HK-2 (cell line): Measurements from ENCODE around the gene ITPK1.
"Not testable (repeated sequence)": the region's sequence is repeated elsewhere in the genome, so short reads cannot be mapped to it uniquely, and the experiment has no call there.

Experiments used
- DNase-seq: peaks from one replicate; pipeline ENCODE4 v3.0.0-alpha.2; 2018; ENCODE audit not compliant: unreplicated experiment

ITPK1 gene

DNA sequence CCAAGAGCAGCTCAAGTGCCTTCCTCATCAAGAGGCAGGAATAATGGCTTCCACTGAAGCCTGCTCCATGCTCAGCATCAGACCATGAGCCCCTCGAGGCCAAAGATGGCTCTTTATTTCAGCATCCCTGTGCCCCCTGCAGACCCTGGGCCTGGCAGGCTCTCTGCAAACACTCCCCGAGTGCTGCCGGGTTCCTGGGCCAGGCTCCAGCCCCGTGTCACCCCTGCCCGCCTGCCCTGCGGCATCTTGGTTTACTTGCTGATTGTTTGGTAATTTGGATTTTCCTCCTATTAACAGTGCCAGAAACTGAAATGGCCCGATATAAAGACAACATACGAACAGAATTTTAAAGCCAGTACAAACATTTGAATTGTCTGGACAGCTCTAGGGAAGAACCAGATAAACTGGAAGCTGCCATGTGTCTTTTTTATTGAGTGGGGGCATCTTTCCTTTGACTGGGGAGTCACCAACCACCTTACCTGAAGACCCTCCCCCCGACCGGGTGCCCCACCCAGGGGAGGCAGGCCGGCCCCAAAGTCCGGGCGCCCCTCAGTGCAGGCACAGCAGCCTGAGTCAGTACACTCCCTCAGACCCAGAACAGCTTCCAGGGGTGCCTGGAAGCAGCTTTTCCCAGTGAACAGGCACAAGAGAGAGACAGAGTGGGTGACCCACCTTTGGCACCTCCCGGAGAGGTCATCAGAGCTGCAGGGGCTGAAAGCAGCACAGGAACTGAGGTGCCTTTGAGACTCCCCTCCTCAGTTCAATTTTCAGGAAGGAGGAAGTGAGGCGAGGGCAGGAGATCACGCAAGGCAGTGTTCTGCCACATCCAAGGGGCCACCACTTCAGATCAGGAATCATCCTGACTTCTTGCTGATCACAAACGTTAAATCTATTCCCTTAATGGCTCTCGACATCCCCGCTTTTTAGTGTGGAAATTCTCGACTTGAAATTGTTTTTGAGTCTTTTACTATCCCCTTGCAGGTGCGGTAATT is 30.6 kb downstream of the ITPK1 start:
- no peak for DNase-seq

DNA sequence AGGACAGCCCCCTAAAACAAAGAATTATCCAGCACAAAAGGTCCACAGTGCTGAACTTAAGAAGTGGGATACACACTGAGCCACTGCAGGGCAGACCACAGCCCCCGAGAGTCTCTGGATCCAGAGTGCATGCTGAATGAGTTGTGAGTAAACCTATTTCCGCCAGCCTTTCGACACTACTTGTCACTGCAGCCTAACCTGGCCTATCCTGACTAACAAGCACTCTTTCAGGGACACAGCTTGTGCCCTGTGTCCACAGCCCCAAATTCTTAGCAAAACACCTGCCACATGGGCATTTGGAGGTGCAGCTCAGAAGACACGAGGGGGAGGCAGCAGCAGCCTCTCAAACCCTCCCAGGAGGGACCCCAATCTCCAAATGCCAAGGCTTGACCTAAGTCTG is 31.3 kb downstream of the ITPK1 start:
- no peak for DNase-seq

DNA sequence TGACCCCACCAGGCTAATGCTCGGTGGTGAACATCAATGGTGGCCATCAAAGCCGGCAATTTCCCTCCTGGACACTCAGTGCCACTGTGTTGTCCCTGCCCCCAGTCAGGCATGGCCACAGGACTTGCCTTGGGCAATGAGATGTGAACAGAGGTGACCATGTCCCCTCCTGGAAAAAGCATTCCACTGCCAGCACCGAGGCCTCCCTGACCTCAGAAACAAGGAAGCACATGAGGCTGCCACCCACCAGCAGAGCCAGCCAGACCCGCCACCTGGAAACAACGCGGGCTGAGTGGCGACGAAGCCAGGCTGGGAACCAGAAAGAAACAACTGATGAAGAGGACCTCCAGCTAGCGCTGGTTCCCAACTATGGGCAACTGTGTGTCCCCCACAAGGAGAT is 31.8 kb downstream of the ITPK1 start:
- no peak for DNase-seq

DNA sequence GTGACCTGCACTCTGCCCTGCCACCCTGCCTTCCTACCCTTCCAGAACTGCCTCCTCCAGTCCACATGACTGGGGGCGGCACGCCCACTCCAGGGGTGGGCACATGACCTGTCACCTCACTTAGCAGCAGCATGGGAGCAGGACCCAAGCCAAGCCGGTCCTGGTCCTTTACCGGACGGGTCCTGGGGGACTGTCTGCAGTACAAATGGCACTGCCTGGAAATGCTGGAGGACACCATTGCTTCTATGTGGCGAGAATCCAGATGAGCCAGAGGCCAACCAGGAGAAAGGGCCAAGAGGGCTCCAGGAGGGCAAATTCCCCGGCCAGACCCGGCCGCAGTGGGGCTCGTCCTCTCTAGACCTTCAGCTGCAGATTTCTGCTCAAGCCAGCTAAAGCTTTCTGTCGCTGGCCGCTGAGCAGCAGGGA is 33.1 kb downstream of the ITPK1 start:
- DNase-seq, result no peak

DNA sequence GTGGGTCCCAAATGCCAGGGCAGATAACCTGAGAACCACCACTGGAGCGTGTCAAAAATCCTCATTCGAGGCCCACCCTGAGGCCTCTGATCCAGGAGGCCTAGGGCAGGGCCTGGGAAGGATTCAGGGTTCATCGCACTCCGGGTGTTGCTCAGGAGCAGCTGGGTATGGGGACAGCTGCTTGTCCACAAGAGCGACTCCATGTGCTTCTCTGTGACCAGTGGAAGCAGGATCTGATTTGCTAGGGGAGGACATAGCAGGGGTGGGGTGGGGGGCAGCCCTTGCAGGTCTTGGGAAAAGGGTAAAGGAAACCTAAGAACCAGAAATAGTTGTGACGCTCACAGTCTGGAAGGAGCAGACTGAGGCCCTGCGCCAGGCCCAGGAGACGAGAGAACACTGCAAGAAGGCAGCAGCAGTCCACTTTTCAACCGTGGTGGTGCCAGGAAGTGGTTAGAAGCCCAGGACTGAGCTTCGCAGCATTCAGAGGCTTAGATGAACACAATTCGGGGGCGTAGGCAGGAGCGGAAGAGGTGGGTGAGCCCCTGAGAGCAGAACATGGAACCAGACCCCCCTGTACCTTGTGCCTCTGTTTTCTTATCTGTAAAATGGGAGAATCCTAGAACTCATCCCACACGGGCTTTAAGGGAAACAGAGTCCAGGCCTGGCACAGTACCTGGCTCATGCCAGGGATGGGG is 33.7 kb downstream of the ITPK1 start:
- DNase-seq, result no peak

DNA sequence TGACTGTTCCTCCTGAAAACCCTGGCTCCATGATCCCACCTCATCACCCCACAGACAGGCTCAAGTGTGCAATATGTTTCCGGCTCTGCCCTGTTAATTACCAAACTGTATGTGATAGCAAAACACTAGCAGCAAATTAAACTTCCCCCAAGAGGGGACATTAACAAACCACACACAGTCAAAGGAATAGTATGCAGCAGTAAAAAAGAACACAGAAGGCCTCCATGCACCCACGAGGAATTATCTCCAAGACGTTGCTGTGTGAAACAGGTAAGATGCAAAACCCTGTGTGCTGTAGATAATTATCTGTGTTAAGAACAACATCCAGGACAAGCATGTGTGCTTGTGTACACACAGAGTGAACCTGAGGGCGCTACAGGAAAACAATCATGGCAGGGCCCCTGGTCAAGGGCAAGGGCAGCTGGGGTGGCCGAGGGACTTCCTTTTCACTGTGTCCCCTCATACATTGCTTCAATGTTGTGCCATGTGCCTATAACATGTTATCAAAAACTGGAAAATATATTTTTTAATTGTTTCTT is 35.8 kb downstream of the ITPK1 start:
- no peak for DNase-seq

DNA sequence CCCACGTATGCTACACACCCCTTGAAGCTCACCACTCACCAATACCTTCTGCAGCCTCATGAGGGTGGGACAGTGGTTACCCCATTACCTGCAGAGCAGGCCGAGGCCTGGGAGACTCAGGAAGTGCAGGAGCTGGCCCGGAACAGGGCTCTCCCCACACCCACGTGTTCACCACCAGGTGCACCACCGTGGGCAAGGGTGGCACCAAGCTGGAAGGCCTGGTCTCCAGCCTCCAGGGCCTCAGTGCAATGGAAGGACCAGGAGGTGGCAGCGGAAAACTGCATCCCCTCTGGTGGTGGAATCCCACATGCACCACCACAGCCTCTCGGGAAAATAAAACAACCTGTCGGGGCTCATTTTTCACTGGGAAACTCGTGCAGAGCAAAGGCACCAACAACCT is 36.4 kb downstream of the ITPK1 start:
- no peak for DNase-seq

DNA sequence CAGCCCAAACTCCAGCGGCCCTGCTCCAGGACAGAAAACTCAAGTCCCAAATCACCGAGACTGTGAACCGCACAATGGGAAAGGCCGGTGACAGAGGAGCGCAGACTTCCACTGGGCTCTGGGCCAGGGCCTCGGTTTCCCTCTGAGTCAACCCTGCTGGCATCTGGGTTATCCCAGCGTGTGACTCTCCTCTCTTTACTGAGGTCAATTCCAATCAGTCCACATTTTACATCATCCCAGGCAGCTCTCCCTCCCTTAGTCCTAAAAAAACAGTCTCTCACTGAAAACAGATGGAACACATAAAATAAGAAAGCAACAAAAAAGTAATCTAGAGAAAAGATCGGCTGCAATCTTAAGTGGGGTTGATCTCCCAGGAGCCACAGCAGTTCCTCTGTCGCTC is 36.9 kb downstream of the ITPK1 start:
- DNase-seq, result no peak

DNA sequence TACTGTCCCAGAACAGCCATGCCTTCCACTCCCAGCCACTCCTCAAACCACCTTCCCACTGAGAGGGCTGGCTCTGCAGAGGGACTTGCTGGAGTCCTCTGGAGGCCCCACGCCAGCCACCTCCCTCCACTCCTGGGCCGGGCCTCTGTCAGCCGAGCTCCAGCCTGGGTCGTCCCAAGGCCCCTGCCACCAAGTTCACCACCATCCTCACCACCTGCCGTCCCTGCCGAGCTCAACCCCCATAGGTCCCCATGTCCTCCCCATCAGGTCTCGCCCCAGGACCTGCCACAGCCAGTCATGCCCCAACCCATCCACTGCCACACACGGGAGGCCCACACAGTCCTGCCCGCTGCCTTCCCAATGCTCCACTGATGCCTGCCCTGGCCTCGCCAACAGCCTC is 39.0 kb downstream of the ITPK1 start:
- DNase-seq, result no peak

DNA sequence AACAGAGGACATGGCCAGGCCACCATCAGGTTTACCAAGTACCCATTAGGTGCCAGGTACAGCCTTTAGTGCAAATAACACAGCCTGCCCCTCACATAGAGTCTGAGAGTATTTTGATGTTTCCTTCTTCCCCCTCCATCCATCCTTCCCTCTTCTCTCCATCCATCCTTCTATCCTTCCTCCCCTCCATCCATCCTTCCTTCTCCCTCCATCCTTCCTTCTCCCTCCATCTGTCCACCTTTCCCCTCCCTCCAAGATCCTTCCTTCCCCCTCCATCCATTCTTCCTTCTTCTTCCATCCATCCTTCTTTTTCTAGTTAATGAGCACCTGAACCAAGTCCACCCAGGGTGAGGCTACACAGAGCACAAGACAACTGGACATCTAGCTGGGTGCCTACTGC is 39.8 kb downstream of the ITPK1 start:
- DNase-seq, result no peak

DNA sequence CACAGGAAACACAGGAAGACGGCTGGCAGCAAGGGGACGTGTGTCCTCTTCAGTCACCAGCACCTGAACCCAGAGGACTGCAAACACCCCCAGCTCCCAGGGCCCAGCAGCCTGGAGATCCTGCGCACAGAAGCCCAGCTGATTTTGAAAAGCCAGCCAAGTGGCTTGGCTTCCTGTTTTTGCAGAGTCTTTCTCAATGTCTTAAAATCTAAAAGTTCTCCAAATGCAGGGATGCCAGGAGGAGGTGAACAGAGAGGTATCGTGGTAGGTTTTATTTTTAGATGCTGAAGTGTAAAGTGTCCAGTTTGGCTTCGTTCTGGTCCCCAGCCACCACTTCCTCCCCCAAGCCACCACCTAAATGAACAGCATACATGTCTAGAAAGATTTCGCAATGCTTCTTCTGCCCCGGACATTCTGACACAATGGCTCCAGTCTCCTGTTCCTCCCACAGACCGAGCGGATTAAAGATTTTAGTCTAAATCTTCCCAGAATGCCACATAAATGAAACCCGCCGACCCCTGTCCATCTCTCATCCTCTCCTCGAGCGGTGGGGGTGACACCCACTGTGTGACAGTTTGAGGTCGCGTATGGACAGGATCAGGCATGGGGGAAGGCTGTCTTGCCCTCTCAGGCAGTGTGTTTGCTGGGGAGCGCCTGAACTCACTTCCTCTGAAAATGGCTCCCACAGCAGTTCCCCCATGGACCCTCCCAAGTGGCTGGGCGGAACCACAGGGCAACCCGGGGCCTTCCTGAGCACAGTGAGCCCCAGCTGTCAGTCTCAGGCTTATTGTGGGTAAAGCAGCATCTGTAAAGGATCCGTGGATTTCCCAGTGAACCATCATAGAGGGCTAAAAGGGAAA is 41.6 kb downstream of the ITPK1 start:
- no peak for DNase-seq

DNA sequence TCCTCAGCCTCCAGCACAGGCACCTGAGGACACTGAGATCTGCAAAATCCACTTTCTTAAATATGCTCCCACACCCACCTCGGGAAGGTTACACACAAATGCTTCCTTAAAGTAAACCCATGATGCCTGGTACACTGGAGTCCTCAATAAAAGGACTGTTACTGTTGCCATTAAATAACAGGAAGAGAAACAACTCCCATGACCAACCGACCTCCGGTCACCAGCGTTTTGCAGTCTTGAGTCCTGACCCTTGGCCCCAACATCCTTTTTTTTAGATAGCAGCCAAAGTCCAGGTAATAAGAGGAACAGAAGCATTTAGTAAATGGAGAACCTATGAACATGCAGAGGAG is 42.4 kb downstream of the ITPK1 start:
- DNase-seq, result no peak

DNA sequence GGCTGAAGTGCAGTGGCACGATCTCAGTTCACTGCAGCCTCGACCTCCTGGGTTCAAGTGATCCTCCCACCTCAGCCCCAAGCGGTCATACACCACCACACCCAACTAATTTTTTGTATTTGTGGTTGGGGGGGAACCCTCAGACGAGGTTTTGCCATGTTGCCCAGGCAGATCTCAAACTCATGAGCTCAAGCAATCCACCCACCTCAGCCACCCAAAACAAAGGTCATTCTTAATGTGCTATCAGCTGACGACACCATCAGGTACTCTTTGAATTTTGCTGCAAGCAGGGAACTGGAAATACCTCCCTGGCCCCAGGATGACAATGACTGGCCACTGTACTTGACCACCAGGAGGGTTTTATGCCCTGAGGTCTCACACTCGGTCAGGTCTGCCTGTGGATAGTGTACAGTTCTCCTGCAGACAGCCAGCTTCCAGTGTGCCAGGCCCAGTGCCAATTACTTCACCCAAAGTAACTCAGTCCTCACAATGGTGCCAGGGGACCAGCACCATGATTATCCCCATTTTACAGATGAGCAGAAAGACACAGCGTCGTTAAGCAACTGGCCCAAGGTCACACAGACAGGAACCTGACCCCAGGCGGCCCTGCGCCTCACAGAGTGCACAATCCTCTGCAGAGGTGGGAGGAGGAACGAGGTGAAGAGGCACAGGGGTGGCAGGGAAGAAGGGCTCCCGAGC is 42.9 kb downstream of the ITPK1 start:
- DNase-seq, result no peak

DNA sequence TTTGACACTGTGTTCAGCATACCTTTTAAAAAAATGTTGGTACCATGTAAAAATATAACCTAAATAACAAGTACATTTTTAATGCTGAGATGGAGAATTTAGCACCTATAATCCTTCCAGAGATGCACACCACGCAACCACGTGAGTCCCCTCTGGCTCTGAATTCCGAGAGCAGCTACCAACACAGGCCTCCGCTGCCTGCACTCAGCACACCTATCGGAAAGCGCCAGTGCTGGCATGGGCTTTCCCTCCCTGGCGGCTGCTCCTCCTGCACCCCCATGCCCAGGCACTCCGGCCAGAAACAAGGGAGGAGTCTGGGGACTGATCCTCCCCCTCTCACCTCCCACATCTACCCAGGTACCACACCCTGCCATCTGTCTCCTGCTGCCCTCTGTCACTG is 47.0 kb downstream of the ITPK1 start:
- DNase-seq, result no peak

DNA sequence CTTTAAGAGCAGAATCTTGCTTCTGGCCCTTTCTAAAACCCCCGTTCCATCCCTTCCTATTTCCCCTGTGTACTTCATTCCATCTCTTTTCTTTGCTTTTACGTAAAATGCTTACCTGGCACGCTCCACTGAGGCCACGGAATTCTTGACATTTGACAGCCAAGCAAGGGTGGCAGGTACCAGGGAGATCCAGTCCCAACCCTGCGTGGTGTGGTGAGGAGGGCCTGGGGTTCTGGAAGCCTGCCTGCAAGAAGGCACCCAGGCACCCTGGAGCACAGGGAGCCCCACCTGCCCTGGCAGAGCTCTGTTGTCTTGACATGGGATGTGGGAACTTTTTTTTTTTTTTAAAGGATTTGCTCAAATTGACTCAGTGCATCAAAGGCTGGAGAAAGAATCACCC is 48.6 kb downstream of the ITPK1 start:
- DNase-seq, result no peak

DNA sequence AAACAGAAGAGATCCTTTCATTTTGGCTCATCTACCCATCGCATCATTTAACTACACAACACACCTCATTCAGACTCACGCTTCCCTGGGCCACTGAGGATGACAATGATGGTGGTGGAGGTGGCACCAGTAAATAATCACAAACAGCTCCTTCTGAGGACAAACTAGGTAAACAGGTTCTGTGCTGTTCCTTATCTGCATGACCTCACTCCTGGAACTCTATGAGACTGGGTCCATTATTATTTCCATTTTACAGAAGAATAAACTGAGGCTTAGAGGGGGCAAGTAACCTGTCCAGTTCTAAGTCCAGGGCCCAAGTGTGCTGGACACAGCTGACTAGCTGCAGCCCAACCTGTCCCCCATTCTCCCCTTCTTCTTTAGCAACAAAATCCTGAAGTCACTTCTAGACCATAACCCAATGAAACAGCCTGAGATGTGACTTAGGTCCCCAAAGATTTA is 50.4 kb downstream of the ITPK1 start:
- no peak for DNase-seq

DNA sequence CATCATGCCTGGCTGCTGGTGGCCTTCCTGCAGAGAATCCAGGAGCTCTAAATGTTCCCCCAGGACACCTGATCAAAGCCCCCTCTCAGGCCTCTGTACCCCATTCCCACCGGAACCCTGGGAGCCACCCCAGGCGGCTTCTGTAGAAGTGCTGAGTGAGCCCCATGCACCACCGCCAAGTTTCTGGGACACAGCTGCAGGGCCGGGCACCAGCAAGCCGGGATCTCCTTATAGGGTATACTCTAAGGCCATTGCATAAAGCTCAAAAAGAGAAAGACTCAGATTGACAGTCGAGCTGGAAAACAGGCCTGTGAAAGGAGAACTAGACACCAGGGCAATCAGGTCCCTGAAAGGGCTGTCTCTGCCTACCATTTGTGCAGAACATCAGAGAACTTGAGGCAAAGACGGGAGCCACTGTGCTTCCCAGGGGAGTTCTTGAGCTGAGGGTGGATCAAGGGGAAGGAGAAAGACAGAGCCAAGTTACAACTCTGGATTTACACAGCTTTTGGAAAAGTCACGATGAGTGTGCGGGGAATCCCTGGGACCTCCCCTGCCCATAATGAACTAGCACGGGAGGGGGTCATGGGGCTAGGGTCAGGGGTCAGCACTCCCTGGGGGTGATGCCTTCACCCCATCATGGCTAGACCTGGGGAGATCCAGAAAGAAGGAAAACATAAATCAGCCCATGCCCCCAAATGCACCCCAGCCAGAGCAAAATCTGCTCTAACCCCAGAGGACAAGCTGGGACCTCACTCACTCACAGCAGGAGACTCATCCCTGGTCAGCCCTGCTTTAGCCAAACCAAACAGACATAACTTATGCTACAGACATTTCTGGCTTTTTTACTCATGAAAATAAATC is 51.1 kb downstream of the ITPK1 start:
- DNase-seq, result no peak

DNA sequence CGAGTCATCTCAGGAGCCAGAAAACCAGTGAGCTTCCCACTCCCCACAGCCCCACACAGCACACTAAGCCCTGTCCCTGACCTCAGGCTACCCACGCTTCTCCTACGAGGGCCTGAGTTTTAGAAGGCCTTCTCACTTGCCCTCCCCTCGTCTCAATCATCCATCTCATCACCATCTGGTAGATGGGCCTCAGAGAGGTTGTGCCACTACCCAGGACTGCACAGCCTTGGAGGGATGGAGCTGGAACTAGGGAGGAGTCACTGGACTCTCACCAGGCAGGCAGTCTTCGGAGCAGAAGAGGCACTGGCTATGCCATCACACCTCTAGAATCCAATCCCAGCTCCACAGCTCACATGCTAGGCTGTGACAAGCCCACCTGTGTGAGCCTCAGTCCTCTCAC is 52.3 kb downstream of the ITPK1 start:
- no peak for DNase-seq

DNA sequence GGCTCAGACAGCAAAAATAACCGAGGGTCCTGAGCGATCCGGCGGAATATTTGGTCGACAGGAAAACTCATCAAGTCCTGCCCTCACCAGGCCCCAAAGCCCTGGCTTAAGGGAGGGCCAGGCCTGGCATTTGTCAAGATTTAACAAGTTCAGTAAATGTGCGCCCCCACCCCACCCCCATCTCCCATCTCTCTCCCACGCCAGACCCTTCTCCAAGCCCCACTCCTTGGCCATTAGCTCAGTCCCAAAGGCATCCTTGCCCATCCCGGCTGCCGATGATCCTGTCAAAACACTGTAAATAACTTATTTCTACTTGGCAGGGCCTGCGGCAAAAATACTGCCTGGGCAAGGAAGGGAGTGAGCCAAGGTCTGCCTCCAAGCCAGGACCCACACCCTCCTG is 52.8 kb downstream of the ITPK1 start:
- DNase-seq, result no peak

DNA sequence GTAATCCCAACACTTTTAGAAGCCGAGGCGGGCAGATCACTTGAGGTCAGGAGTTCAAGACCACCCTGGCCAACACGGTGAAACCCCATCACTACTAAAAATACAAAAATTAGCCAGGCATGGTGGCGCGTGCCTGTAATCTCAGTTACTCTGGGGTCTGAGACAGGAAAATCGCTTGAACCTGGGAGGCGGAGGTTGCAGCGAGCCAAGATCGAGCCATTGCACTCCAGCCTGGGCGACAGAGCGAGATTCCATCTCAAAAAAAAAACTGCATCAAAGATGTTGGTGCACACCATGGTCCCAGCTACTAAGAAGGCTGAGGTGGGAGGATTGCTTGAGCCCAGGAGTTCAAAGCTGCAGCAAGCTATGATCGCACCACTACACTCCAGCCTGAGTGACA is 53.7 kb downstream of the ITPK1 start:
- DNase-seq, result not testable (repeated sequence)
